SU-DHL-6 (cell line): ENCODE data around the gene CENPB.

Source experiments
- H2AFZ ChIP-seq: fragments of 200-600 bp; sonication (generic); 2 replicates; pipeline ENCODE4 v1.6.1; 2014; ENCODE audit warnings: low read depth, mild to moderate bottlenecking, moderate library complexity, mixed read lengths, antibody characterized with exemption, low read length; ENCODE audit not compliant: severe bottlenecking
- H3F3A ChIP-seq: fragments of 200-600 bp; shearing (Covaris generic); 2 replicates; pipeline ENCODE4 v1.6.0; 2016; ENCODE audit warnings: antibody characterized with exemption, mild to moderate bottlenecking; ENCODE audit not compliant: insufficient read depth
- H3K27ac ChIP-seq: fragments of 200-600 bp; sonication (generic); 2 replicates; pipeline ENCODE4 v1.5.1; 2016; ENCODE audit warnings: low read depth, mild to moderate bottlenecking, low read length, moderate library complexity, mixed read lengths
- H3K27me3 ChIP-seq: fragments of 200-600 bp; sonication (generic), shearing (Covaris generic); 2 replicates; pipeline ENCODE4 v1.6.0; 2014; ENCODE audit warnings: mild to moderate bottlenecking, low read length
- H3K36me3 ChIP-seq: fragments of 200-600 bp; sonication (generic); 2 replicates; pipeline ENCODE4 v1.6.1; 2014; ENCODE audit warnings: mild to moderate bottlenecking, low read length, mixed read lengths
- H3K4me2 ChIP-seq: fragments of 300-600, 200-600 bp; shearing (Covaris generic), sonication (generic); 2 replicates; pipeline ENCODE4 v1.6.0; 2014; ENCODE audit warnings: low read length, low read depth, mild to moderate bottlenecking; ENCODE audit not compliant: poor library complexity, severe bottlenecking
- H3K4me3 ChIP-seq: fragments of 200-600 bp; sonication (generic); 2 replicates; pipeline ENCODE4 v1.5.1; 2014; ENCODE audit warnings: antibody characterized with exemption, low read length, mild to moderate bottlenecking, mixed read lengths; ENCODE audit not compliant: insufficient read depth, poor library complexity, severe bottlenecking
- H3K79me2 ChIP-seq: fragments of 200-600 bp; sonication (generic); 2 replicates; pipeline ENCODE4 v1.6.1; 2014; ENCODE audit warnings: mild to moderate bottlenecking, low read length, moderate library complexity; ENCODE audit not compliant: insufficient read depth
- H3K9ac ChIP-seq: fragments of 200-600 bp; sonication (generic); 2 replicates; pipeline ENCODE4 v1.7.0; 2014; ENCODE audit warnings: mild to moderate bottlenecking, low read length
- H3K9me2 ChIP-seq: fragments of 200-600 bp; sonication (generic); replicated peaks from 2 replicates; pipeline ENCODE4 v1.6.1; 2014; ENCODE audit warnings: low read length; ENCODE audit not compliant: insufficient read depth
- H3K9me3 ChIP-seq: fragments of 200-600 bp; sonication (generic); 2 replicates; pipeline ENCODE4 v1.6.1; 2014; ENCODE audit warnings: low read length, mixed read lengths; ENCODE audit not compliant: insufficient read depth
- H4K20me1 ChIP-seq: fragments of 200-600 bp; sonication (generic); 2 replicates; pipeline ENCODE4 v1.6.1; 2014; ENCODE audit warnings: low read depth, mild to moderate bottlenecking, antibody characterized with exemption, low read length, moderate library complexity, mixed read lengths
- EZH2phosphoT487 ChIP-seq: fragments of 200-600 bp; sonication (generic), shearing (Covaris generic); conservative IDR thresholded peaks from 2 replicates; pipeline ENCODE4 v1.6.1; 2018; ENCODE audit warnings: mild to moderate bottlenecking, antibody characterized with exemption, low read length, moderate library complexity, mixed read lengths
- TF ChIP-seq, protein P1 (sequence below): fragments of 200-600 bp; sonication (generic); IDR thresholded peaks from one replicate; pipeline ENCODE4 v1.5.1; 2017; ENCODE audit warnings: antibody characterized with exemption, mild to moderate bottlenecking, low read length, moderate library complexity; ENCODE audit not compliant: insufficient read depth, poor library complexity, severe bottlenecking

CENPB gene

DNA sequence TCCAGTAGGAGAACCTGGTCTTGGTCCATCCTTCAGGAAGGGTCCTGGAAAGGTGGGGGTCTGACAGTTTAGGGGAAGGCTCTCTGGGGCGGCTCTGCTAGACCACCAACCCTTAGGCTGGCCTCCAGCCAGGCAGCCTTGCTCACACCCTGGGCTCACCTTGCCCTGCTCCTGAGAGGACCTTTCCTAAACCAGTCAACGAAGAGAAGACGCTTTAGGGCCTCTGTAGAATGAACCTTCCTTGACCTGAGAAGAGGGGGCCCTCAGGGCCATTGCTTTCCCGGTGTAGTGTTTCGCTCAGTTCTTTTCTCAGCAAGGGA, 10.6 kb upstream of the CENPB start:
- Histone ChIP-seq H3K27me3 (no peaks in the 10 kb centered on the region), H3K4me3 (peak overlapping the region; percentile 72), H3K9ac (peak overlapping the region; percentile 80), H3K36me3 (no peaks in the 10 kb centered on the region), H3K27ac (peak overlapping the region; percentile 50), H3K9me2 (no peaks in the 10 kb centered on the region), H3K4me2 (peak overlapping the region; percentile 92), H3F3A (no peaks in the 10 kb centered on the region), H4K20me1 (no peaks in the 10 kb centered on the region), H3K9me3 (no peaks in the 10 kb centered on the region), H2AFZ (no peak overlapping the region), H3K79me2 (peaks cover 12% of the 10 kb centered on the region)
- TF ChIP-seq EZH2phosphoT487 = no peak
- TF ChIP-seq, protein P1, sequence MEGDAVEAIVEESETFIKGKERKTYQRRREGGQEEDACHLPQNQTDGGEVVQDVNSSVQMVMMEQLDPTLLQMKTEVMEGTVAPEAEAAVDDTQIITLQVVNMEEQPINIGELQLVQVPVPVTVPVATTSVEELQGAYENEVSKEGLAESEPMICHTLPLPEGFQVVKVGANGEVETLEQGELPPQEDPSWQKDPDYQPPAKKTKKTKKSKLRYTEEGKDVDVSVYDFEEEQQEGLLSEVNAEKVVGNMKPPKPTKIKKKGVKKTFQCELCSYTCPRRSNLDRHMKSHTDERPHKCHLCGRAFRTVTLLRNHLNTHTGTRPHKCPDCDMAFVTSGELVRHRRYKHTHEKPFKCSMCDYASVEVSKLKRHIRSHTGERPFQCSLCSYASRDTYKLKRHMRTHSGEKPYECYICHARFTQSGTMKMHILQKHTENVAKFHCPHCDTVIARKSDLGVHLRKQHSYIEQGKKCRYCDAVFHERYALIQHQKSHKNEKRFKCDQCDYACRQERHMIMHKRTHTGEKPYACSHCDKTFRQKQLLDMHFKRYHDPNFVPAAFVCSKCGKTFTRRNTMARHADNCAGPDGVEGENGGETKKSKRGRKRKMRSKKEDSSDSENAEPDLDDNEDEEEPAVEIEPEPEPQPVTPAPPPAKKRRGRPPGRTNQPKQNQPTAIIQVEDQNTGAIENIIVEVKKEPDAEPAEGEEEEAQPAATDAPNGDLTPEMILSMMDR = no peak

DNA sequence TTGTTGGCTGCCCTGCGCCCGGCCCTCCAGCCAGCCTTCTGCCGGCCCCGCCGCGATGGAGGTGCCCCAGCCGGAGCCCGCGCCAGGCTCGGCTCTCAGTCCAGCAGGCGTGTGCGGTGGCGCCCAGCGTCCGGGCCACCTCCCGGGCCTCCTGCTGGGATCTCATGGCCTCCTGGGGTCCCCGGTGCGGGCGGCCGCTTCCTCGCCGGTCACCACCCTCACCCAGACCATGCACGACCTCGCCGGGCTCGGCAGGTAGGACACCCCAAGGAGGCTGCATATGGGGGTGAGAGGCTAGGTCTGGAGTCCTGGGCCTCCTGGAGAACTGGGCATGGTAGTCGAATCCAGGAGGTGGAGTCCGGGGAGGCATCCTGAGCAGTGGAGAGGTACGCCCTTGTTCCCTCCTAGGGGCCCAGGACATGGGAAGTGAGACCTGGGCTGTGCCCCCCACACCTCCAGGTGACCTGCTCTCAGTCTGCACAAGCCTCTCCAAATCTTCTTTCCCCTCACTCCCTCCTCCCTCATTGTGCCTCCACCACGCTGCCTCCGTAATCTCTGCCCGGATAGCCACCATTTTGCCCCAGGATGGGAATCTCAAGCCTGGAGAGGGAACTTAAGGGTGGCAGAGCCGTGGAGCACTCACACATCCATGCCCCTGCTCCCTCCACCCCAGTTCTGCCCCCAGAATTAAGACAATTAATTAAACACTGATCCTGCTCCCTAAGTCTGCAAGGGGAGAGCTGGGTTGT, 10.1 kb upstream of the CENPB start:
- no peaks in the 10 kb centered on the region for H3K9me3 ChIP-seq
- no peaks in the 10 kb centered on the region for H3F3A ChIP-seq
- no peaks in the 10 kb centered on the region for H3K36me3 ChIP-seq
- TF ChIP-seq, protein P1 = no peak
- no peak for TF ChIP-seq EZH2phosphoT487
- H3K27ac ChIP-seq = peak overlapping the region; percentile 50
- H3K79me2 ChIP-seq = peaks cover 12% of the 10 kb centered on the region
- no peaks in the 10 kb centered on the region for H4K20me1 ChIP-seq
- no peak overlapping the region for H2AFZ ChIP-seq
- no peaks in the 10 kb centered on the region for H3K27me3 ChIP-seq
- H3K9ac ChIP-seq = peak overlapping the region; percentile 80
- no peaks in the 10 kb centered on the region for H3K9me2 ChIP-seq
- H3K4me2 ChIP-seq = peak overlapping the region; percentile 92
- H3K4me3 ChIP-seq = peak overlapping the region; percentile 72

DNA sequence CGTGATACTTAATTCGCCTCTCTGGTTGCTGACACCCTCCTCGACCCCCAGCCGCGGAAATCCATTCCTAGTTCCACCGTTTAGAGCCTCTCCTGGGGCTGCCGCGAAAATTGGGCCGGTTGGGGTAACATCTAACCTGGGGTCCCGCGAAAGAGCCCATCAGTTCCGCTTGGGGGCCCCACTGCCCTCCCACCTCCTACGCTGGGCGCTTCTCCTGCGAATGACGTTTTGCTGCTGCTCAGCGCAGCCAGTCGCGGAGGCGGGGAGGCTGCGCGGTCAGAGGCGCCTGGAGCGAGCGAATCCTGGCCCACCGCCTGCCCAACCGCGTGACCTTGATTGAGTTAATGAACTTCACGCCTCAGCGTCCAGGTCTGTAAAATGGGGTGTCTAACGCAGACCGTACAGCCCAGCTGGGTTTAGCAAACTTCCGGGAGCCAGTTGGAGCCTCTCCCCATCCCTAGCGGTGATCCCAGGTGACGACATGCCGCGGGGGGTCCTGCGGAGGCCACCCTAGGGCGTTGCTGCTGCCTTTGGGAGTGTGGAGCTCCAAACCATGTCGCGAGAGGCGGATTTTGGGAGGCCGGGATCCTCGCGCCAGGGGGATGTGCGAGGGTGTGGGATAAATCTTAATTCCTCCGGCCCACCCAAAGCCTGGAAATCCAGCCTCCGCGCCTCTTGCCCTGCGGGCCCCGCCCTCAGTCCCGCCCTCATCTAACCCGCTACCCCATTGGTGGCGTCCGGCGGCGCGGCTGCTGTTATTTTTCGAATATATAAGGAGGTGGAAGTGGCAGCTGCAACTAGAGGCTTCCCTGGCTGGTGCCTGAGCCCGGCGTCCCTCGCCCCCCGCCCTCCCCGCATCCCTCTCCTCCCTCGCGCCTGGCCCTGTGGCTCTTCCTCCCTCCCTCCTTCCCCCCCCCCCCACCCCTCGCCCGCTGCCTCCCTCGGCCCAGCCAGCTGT, 9.2 kb upstream of the CENPB start, which contains the start of gene CDC25B:
Gene CDC25B, plus strand, starts transcription at position 800 of the 958 bp plus-strand sequence. CDS start 222 bp downstream, outside the sequence.
- TF ChIP-seq, protein P1 = no peak
- TF ChIP-seq EZH2phosphoT487 = no peak
- no peaks in the 10 kb centered on the region for H3K9me2 ChIP-seq
- H3K9ac ChIP-seq = peak within 1 kb of the TSS; percentile 80
- H3K4me3 ChIP-seq = peak within 1 kb of the TSS; percentile 72
- H2AFZ ChIP-seq = peak within 1 kb of the TSS; percentile 95
- no peaks in the 10 kb centered on the region for H3K27me3 ChIP-seq
- no peaks in the 10 kb centered on the region for H3F3A ChIP-seq
- peaks cover 12% of the 10 kb centered on the region for H3K79me2 ChIP-seq
- H3K4me2 ChIP-seq = peak within 1 kb of the TSS; percentile 92
- H3K9me3 ChIP-seq = no peaks in the 10 kb centered on the region
- no peaks in the 10 kb centered on the region for H4K20me1 ChIP-seq
- H3K27ac ChIP-seq = peak within 1 kb of the TSS; percentile 88
- no peaks in the 10 kb centered on the region for H3K36me3 ChIP-seq
